ENCODE measurements around the gene TAF1B. TPM values are rescaled to one million over a fixed set of nuclear protein-coding genes. Genes with fewer than 3 reads are reported as not detected.

The TAF1B gene
- total RNA-seq, 1 donor: 29.8 TPM

DNA sequence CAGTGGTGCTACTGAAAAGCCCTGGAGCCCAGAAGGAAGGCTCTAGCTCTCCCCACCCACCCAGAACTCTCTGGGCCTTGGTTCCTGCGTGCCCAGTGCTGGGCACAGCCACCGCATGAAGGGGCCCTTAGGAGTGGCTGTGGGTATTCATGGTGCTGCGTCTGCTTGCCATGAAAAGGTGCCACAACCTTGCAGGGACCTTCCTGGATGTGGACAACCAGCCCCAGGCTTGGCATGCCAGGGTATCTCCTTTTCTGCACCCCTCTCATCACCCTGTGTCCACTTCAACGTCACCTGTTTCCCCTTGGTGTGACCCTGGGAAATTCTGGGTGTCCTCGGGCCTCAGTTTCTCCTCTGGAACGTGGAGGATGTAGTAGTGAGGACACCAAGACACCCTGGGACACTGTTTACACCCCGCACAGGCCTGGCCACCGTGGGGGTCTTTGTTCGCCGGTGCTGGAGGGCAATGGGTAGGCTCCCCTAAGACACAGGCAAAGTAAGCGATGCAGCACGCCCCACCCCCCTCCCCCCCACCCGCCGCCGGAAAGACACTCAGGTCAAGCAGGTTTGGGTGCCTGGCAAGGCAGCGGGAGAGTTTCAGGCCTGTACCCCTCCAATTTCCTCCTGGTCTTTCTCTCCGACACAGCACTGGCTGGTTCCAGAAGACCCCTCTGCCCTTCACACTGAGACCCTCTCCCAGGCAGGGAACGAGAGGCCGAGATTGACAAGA lies 34.8 kb upstream of the TAF1B start:
- DNase-seq (ENCODE audit: low read depth): no peak
- TF ChIP-seq, protein P1, sequence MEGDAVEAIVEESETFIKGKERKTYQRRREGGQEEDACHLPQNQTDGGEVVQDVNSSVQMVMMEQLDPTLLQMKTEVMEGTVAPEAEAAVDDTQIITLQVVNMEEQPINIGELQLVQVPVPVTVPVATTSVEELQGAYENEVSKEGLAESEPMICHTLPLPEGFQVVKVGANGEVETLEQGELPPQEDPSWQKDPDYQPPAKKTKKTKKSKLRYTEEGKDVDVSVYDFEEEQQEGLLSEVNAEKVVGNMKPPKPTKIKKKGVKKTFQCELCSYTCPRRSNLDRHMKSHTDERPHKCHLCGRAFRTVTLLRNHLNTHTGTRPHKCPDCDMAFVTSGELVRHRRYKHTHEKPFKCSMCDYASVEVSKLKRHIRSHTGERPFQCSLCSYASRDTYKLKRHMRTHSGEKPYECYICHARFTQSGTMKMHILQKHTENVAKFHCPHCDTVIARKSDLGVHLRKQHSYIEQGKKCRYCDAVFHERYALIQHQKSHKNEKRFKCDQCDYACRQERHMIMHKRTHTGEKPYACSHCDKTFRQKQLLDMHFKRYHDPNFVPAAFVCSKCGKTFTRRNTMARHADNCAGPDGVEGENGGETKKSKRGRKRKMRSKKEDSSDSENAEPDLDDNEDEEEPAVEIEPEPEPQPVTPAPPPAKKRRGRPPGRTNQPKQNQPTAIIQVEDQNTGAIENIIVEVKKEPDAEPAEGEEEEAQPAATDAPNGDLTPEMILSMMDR (IDR thresholded peaks at IDR 0.05; ENCODE audit: insufficient read depth, low read depth, low read length): no peak
- no peak overlapping the region for H3K4me3 ChIP-seq (ENCODE audit: low read depth, low read length)

DNA sequence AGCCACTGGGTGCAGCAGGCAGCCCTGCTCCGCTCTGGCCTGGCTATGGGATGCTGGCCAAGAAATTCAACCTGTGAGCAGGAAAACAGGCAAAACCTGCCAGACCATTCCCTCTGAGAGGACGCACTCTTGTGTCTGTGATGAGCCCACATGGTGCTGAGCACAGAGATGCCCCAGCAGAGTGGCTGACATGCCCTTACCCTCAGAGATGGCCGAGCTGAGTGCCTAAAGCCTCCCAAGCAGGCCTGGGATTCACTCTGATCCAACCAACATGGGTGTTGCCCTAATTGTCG lies 34.3 kb upstream of the TAF1B start:
- DNase-seq (ENCODE audit: low read depth): no peak
- H3K4me3 ChIP-seq (ENCODE audit: low read depth, low read length): no peak overlapping the region
- TF ChIP-seq, protein P1 (IDR thresholded peaks at IDR 0.05; ENCODE audit: insufficient read depth, low read depth, low read length): no peak

DNA sequence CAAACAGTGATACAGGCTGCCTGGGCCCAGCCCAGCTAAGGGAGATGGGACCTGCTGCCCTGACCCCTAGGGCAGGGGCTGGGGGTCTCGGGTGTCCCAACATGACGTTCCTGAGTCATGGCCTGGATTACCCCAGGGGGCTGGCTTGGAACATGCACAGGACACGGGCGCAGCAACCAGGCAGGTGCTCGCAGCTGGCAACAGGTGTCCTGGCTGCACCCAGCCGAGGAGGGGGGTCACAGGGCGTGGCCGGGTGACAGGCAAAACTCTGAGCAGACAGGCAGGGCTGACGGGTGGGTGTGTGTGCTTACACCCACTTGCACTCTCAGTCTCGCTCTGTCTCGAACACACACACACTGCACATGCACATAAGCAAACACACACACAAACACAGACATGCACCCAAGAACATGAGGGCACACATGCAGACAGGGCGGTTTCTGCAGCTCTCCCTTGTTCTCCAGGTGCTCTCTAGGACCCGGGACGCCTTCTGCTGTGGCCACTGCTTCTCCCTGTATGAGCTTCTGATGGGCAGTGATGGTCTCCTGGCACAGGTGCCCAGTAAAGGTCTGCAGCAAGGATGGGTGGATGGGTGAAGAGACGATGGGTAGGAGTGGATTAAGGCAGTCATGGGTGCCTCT lies 33.7 kb upstream of the TAF1B start:
- no peak for DNase-seq (ENCODE audit: low read depth)
- TF ChIP-seq, protein P1 (IDR thresholded peaks at IDR 0.05; ENCODE audit: insufficient read depth, low read depth, low read length): no peak
- no peak overlapping the region for H3K4me3 ChIP-seq (ENCODE audit: low read depth, low read length)

DNA sequence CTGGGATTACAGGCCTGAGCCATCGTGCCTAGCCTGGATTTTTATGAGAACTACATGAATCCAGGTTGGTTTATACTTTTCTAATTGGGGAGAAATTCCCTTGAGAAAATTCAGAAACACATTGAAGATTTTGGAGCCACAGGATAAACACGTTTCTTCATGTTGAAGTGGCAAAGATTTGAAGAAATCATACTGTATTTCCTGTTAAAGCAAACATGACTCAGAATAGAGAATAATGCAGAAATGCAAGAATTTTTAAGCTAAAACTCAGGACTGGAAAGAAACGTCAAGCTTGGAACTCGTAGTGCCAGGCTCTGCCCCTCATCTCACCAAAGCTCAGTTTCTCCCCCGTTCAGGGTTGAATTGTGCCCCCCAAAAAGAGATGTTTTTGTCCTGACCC lies 32.1 kb upstream of the TAF1B start:
- TF ChIP-seq, protein P1 (IDR thresholded peaks at IDR 0.05; ENCODE audit: insufficient read depth, low read depth, low read length): no peak
- no peak for DNase-seq (ENCODE audit: low read depth)
- no peak overlapping the region for H3K4me3 ChIP-seq (ENCODE audit: low read depth, low read length)

DNA sequence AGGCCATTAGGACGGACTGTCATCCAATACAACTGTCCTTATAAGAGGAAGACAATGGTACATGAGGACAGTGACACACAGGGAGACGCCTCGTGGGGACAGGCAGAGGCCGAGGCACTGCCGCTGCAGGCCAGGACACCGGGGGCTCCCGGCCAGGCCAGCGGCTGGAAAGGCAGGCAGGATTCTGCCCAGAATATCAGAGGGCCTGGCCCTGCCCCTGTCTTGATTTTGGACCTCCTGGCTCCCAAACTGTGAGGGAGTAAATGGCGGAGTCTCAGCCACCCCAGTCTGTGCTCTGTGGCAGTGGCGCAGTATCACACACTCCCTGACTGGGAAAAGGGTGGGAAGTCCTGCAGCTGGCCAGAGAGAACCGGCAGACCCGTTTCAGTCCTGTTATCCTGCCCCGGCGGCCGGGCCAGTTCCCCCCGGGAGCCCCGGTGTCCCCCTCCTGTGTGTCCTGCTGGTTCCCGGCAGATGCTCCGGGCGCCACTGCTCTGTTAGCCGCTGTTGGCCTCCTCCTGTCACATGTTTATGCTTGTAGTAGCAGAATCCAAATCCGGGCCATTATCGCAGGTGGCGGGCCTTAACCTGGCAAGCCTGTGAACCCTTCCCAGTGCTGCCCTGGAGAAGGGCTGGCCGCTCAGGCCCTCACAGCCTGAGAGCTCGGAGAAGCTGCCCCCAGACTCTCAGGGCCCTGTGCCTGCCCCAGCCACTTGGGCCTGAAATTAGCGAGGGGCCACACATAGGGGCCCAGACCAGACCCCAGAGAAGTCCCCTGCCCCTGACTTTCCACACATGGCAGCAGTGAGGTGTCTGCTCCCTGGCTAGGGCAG lies 31.4 kb upstream of the TAF1B start:
- DNase-seq (ENCODE audit: low read depth): no peak
- TF ChIP-seq, protein P1 (IDR thresholded peaks at IDR 0.05; ENCODE audit: insufficient read depth, low read depth, low read length): no peak

DNA sequence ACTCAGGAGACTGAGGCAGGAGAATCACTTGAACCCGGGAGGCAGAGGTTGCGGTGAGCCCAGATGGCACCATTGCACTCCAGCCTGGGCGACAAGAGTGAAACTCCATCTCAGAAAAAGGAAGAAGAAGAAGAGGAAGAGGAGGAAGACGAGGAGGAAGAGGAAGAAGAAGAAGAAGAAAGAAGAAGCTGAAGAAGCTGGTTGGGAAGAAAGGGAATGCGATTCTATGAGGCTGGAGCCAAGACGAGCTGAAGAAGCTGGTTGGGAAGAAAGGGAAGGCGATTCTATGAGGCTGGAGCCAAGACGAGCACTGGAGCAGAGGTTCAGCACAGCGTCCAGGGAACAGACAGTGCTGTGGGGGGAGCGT lies 30.3 kb upstream of the TAF1B start:
- no peak for DNase-seq (ENCODE audit: low read depth)
- TF ChIP-seq, protein P1 (IDR thresholded peaks at IDR 0.05; ENCODE audit: insufficient read depth, low read depth, low read length): no peak
- H3K4me3 ChIP-seq (ENCODE audit: low read depth, low read length): no peak overlapping the region

More for the DNA sequence above, 31.4 kb upstream of the TAF1B start:
- H3K4me3 ChIP-seq (ENCODE audit: low read depth, low read length): no peak overlapping the region
